Vagina (tissue), 2 donors: ENCODE data around the gene FAM131C.
"Not testable (repeated sequence)": the region's sequence is repeated elsewhere in the genome, so short reads cannot be mapped to it uniquely, and the experiment has no call there.

ENCODE experiments used
- CTCF ChIP-seq, 3 experiments: fragments of 450-650 bp in 2 of 3; fragments of 200-600 bp in 1 of 3; sonication (generic) in 1 of 3; IDR thresholded peaks; one replicate each; pipeline ENCODE4 v1.5.1; 2017 to 2019; ENCODE audit warnings: antibody characterized with exemption in 3 of 3, mild to moderate bottlenecking in 2 of 3, moderate library complexity in 2 of 3
- POLR2AphosphoS5 ChIP-seq, 2 donors: sonication (generic); formaldehyde crosslinking; IDR thresholded peaks; one replicate each; pipeline ENCODE4 v1.9.0; 2017; ENCODE audit warnings: antibody characterized with exemption in 2 of 2, mild to moderate bottlenecking in 2 of 2, low read depth in 1 of 2; ENCODE audit not compliant: insufficient read depth in 1 of 2

DNA sequence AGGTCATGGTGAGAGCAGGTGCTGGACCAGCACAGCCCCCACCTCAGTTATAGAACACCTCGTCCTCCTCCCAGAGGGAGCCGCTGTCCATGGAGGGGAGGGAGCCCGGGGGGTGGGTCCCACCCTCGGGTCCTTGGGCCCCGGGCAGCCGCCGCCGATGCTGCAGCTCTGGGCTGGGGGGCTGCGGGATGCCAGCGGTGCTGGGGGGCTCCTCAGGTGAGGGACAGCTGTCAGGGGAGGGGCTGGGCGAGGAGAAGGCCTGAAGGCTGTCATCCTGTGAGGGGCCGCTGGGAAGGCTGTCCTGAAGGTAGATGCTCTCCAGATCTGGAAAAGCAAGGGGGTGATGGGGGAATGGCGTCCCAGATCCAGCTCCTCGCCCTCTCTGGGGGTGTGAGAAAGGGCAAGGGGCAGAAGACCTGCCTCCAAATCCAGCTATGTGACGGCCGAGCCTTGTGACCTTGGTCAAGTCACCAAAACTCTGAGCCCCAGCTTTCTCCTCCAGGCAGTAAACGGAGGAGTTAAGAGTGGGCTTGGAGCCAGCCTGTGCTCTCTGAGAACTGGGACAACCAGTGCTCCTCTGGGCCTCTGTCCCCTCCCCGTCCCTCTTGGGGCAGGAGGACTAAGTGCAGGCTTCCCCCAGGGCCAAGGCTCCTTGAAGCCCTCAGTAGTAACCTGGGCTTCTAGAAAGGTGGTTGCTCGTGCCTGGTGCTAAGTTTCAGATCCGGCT, 14.9 kb downstream of the FAM131C start:
- not testable (repeated sequence) for TF ChIP-seq CTCF (IDR thresholded peaks at IDR 0.05); POLR2AphosphoS5 (IDR thresholded peaks at IDR 0.05; ENCODE audit: insufficient read depth in 1 of 2, low read depth in 1 of 2)
